ENCODE measurements around the gene BPI. TPM values are rescaled to one million over a fixed set of nuclear protein-coding genes. Genes with fewer than 3 reads are reported as not detected.
"Not testable (repeated sequence)": the region's sequence is repeated elsewhere in the genome, so short reads cannot be mapped to it uniquely, and the experiment has no call there.

Gene BPI
- total RNA-seq, 1 experiment from 2014 or later: 0.06 TPM

- Histone ChIP-seq H3K4me3 (no peak overlapping the region), H3K4me1 (no peaks in the 10 kb centered on the region), H3K27me3 (no peaks in the 10 kb centered on the region), H3K27ac (no peak overlapping the region), H3K36me3 (no peaks in the 10 kb centered on the region), H3K9me3 (replicated peaks) (no peaks in the 10 kb centered on the region)
- no peak for DNase-seq
Measured at GRCh38 chr20:38358556-38358955, 54.6 kb downstream of the BPI start.

- no peaks in the 10 kb centered on the region for H3K9me3 ChIP-seq (replicated peaks)
- H3K4me1 ChIP-seq: no peaks in the 10 kb centered on the region
- H3K4me3 ChIP-seq: no peak overlapping the region
- no peaks in the 10 kb centered on the region; the same call in 1 of the 2 replicates for H3K27me3 ChIP-seq
- no peak for DNase-seq
- H3K27ac ChIP-seq: no peak overlapping the region
- no peaks in the 10 kb centered on the region for H3K36me3 ChIP-seq
Measured at GRCh38 chr20:38363004-38363747, 59.2 kb downstream of the BPI start.

GRCh38 chr20:38369389-38369788, 65.4 kb downstream of the BPI start:
- Histone ChIP-seq H3K4me3 (peak overlapping the region; percentile 14; the same call in 1 of the 2 replicates), H3K27ac (no peak overlapping the region), H3K9me3 (replicated peaks) (no peaks in the 10 kb centered on the region), H3K27me3 (peaks cover 18% of the 10 kb centered on the region), H3K4me1 (no peaks in the 10 kb centered on the region), H3K36me3 (no peaks in the 10 kb centered on the region)
- DNase-seq: peak in 1 of 2 experiments; percentile 45

GRCh38 chr20:38372806-38373205, 68.8 kb downstream of the BPI start:
- Histone ChIP-seq H3K27me3 (peaks cover 18% of the 10 kb centered on the region), H3K27ac (no peak overlapping the region), H3K4me3 (no peak overlapping the region), H3K4me1 (no peaks in the 10 kb centered on the region), H3K36me3 (no peaks in the 10 kb centered on the region), H3K9me3 (replicated peaks) (no peaks in the 10 kb centered on the region)
- no peak for DNase-seq

GRCh38 chr20:38373231-38373867, 69.4 kb downstream of the BPI start:
- no peaks in the 10 kb centered on the region for H3K36me3 ChIP-seq

GRCh38 chr20:38373898-38374297, 69.9 kb downstream of the BPI start:
- H3K4me3 ChIP-seq: no peak overlapping the region
- no peak overlapping the region for H3K27ac ChIP-seq
- H3K27me3 ChIP-seq: peaks cover 18% of the 10 kb centered on the region
- DNase-seq: no peak
- no peaks in the 10 kb centered on the region for H3K9me3 ChIP-seq (replicated peaks)
- H3K4me1 ChIP-seq: no peaks in the 10 kb centered on the region
- H3K36me3 ChIP-seq: no peaks in the 10 kb centered on the region

More at GRCh38 chr20:38373231-38373867, 69.4 kb downstream of the BPI start:
- Histone ChIP-seq H3K27ac (no peak overlapping the region), H3K9me3 (replicated peaks) (no peaks in the 10 kb centered on the region), H3K4me1 (no peaks in the 10 kb centered on the region), H3K4me3 (no peak overlapping the region), H3K27me3 (peaks cover 18% of the 10 kb centered on the region)
- DNase-seq: no peak

GRCh38 chr20:38377039-38377685, 73.2 kb downstream of the BPI start:
- DNase-seq: no peak
- H3K36me3 ChIP-seq: no peaks in the 10 kb centered on the region
- no peak overlapping the region for H3K4me3 ChIP-seq
- peaks cover 11% of the 10 kb centered on the region for H3K27me3 ChIP-seq
- H3K4me1 ChIP-seq: no peaks in the 10 kb centered on the region
- H3K9me3 ChIP-seq (replicated peaks): no peaks in the 10 kb centered on the region
- no peak overlapping the region for H3K27ac ChIP-seq

GRCh38 chr20:38377838-38378237, 73.9 kb downstream of the BPI start:
- H3K27ac ChIP-seq; H3K4me3 ChIP-seq; H3K4me1 ChIP-seq; H3K36me3 ChIP-seq; DNase-seq; H3K9me3 ChIP-seq (replicated peaks); H3K27me3 ChIP-seq: not testable (repeated sequence)

GRCh38 chr20:38383147-38383546, 79.2 kb downstream of the BPI start:
- Histone ChIP-seq H3K27me3 (peaks cover 5% of the 10 kb centered on the region; the same call in 1 of the 2 replicates), H3K36me3 (no peaks in the 10 kb centered on the region), H3K4me3 (no peak overlapping the region), H3K27ac (no peak overlapping the region), H3K4me1 (no peaks in the 10 kb centered on the region), H3K9me3 (replicated peaks) (no peaks in the 10 kb centered on the region)
- DNase-seq: no peak

- Histone ChIP-seq H3K36me3 (no peaks in the 10 kb centered on the region), H3K9me3 (replicated peaks) (0 out of 2 replicates have a peak, but pooled peaks cover 4% of the 10 kb centered on the region), H3K4me1 (no peaks in the 10 kb centered on the region), H3K27me3 (peaks cover 5% of the 10 kb centered on the region; the same call in 1 of the 2 replicates), H3K27ac (no peak overlapping the region), H3K4me3 (no peak overlapping the region)
- DNase-seq: no peak
Measured at GRCh38 chr20:38386004-38386403, 82.0 kb downstream of the BPI start.

GRCh38 chr20:38386851-38387250, 82.9 kb downstream of the BPI start:
- H3K4me1 ChIP-seq: no peaks in the 10 kb centered on the region
- DNase-seq: no peak
- no peaks in the 10 kb centered on the region for H3K36me3 ChIP-seq
- 0 out of 2 replicates have a peak, but pooled peaks cover 5% of the 10 kb centered on the region for H3K9me3 ChIP-seq (replicated peaks)
- no peak overlapping the region for H3K4me3 ChIP-seq
- H3K27me3 ChIP-seq: peaks cover 5% of the 10 kb centered on the region; the same call in 1 of the 2 replicates
- H3K27ac ChIP-seq: no peak overlapping the region

Other genes with a start within 250 kb of the BPI start
- gene TGM2, start 138.9 kb upstream of the BPI start, total RNA-seq (2014; rRNA removed; shearing (Covaris generic)): 0.10 and 0.13 TPM in 2 replicates
- 1.4 TPM in 2 replicates for gene KIAA1755, start 43.4 kb upstream of the BPI start, total RNA-seq (2014; rRNA removed; shearing (Covaris generic))
- not detected in 2 replicates for gene LBP, start 42.3 kb downstream of the BPI start, total RNA-seq (2014; rRNA removed; shearing (Covaris generic))
- gene SNHG17, start 131.2 kb downstream of the BPI start, total RNA-seq (2014; rRNA removed; shearing (Covaris generic)): 35.3 and 42.8 TPM in 2 replicates
- 48.2 and 51.5 TPM in 2 replicates for gene RALGAPB, start 168.7 kb downstream of the BPI start, total RNA-seq (2014; rRNA removed; shearing (Covaris generic))

Data from SJCRH30 (cell line).